H1 (cell line): ENCODE measurements around the gene ISM1. TPM values are rescaled to one million over a fixed set of nuclear protein-coding genes. Genes with fewer than 3 reads are reported as not detected.

Source experiments
- CTCF ChIA-PET: fragments of 300-600 bp; sonication (Branson Sonifier 250); formaldehyde crosslinking; loops from one replicate; lab custom pipeline; 2021; ENCODE audit not compliant: partially characterized antibody; lab: Charles Lee
- POLR2A ChIA-PET: fragments of 300-600 bp; sonication (Branson Sonifier 250); formaldehyde crosslinking; loops from one replicate; lab custom pipeline; 2021; ENCODE audit warnings: inconsistent platforms; ENCODE audit not compliant: partially characterized antibody; lab: Charles Lee
- DNase-seq, 2 experiments: peaks; one replicate each; pipeline versions ENCODE4 v3.0.0 to v3.0.0-alpha.2; 2010 to 2022; ENCODE audit warnings: low spot score in 2 of 2, low read depth in 1 of 2, mixed read lengths in 1 of 2
- FAIRE-seq: peaks from 2 replicates; lab custom pipeline; 2011; peaks lifted over from hg19 to GRCh38; lab: Jason Lieb, UNC
- H2AFZ ChIP-seq: 2 replicates; pipeline ENCODE4 v1.8.1; 2012; ENCODE audit warnings: low read length, inconsistent platforms
- H2AK5ac ChIP-seq: 2 replicates; pipeline ENCODE4 v1.6.1; 2013; ENCODE audit warnings: low read depth, low read length
- H2BK120ac ChIP-seq: replicated peaks from 2 replicates; pipeline ENCODE3; 2013; ENCODE audit warnings: low read depth, low read length, inconsistent platforms
- H2BK12ac ChIP-seq: 2 replicates; pipeline ENCODE4 v1.6.1; 2013; ENCODE audit warnings: low read depth, low read length
- H2BK15ac ChIP-seq: 2 replicates; pipeline ENCODE4 v1.6.1; 2013; ENCODE audit warnings: low read length
- H2BK20ac ChIP-seq: 2 replicates; pipeline ENCODE4 v1.6.1; 2013; ENCODE audit warnings: low read length
- H2BK5ac ChIP-seq: 2 replicates; pipeline ENCODE4 v1.6.1; 2013; ENCODE audit warnings: low read depth, low read length
- H3K14ac ChIP-seq: 2 replicates; pipeline ENCODE4 v1.6.1; 2013; ENCODE audit warnings: inconsistent platforms; ENCODE audit not compliant: insufficient read length
- H3K18ac ChIP-seq: 2 replicates; pipeline ENCODE4 v1.6.1; 2013; ENCODE audit warnings: low read length; ENCODE audit errors: extremely low read depth
- H3K23ac ChIP-seq: 2 replicates; pipeline ENCODE4 v1.6.1; 2013; ENCODE audit warnings: inconsistent platforms; ENCODE audit not compliant: insufficient read length
- H3K23me2 ChIP-seq: 2 replicates; pipeline ENCODE4 v1.6.1; 2013; ENCODE audit warnings: low read depth, low read length
- H3K27ac ChIP-seq: 2 replicates; pipeline ENCODE4 v1.6.1; 2011; ENCODE audit warnings: low read depth, low read length, inconsistent platforms
- H3K27me3 ChIP-seq, 4 experiments: replicated peaks in 1 of 4; 1 replicate in 1 of 4; 2 replicates in 3 of 4; pipeline versions ENCODE4 v1.6.1 to v1.8.1; 2011 to 2013; ENCODE audit warnings: low read length in 3 of 4, mild to moderate bottlenecking in 3 of 4, inconsistent platforms in 2 of 4, mixed read lengths in 2 of 4, moderate library complexity in 1 of 4; ENCODE audit not compliant: control insufficient read depth in 3 of 4, insufficient read depth in 3 of 4; ENCODE audit errors: extremely low read depth in 1 of 4
- H3K36me3 ChIP-seq, 4 experiments: 2 replicates each; pipeline versions ENCODE4 v1.6.1 to v1.8.1; 2011 to 2013; ENCODE audit warnings: mild to moderate bottlenecking in 4 of 4, low read length in 3 of 4, moderate library complexity in 2 of 4, control low read depth in 1 of 4, inconsistent platforms in 1 of 4; ENCODE audit not compliant: insufficient read depth in 4 of 4, control insufficient read depth in 2 of 4
- H3K4ac ChIP-seq: replicated peaks from 2 replicates; pipeline ENCODE3; 2013; ENCODE audit warnings: low read length, low read depth, mixed read lengths, inconsistent platforms; ENCODE audit not compliant: insufficient read length
- H3K4me1 ChIP-seq, 4 experiments: replicated peaks in 1 of 4; 1 replicate in 1 of 4; 2 replicates in 3 of 4; pipeline versions ENCODE4 v1.6.1 to v1.8.1; 2011 to 2013; ENCODE audit warnings: low read length in 3 of 4, inconsistent platforms in 2 of 4, mixed read lengths in 1 of 4; ENCODE audit not compliant: insufficient read depth in 4 of 4, control insufficient read depth in 3 of 4
- H3K4me2 ChIP-seq, 2 experiments: 2 replicates each; pipeline versions ENCODE4 v1.6.1 to v1.8.1; 2011 to 2013; ENCODE audit warnings: low read depth in 2 of 2, low read length in 2 of 2, control low read depth in 1 of 2, inconsistent platforms in 1 of 2, mild to moderate bottlenecking in 1 of 2; ENCODE audit not compliant: insufficient read depth in 1 of 2
- H3K4me3 ChIP-seq, 4 experiments: fragments of 200-600, 300-600 bp in 1 of 4; sonication (generic), shearing (Covaris generic), sonication (Bioruptor Twin) in 1 of 4; 2 replicates each; pipeline versions ENCODE4 v1.5.1 to v1.8.1; 2011 to 2016; ENCODE audit warnings: low read length in 4 of 4, low read depth in 3 of 4, control low read depth in 2 of 4, inconsistent platforms in 2 of 4, mild to moderate bottlenecking in 2 of 4, mixed read lengths in 1 of 4, moderate library complexity in 1 of 4; ENCODE audit not compliant: insufficient read depth in 2 of 4; ENCODE audit errors: extremely low read depth in 1 of 4
- H3K56ac ChIP-seq: replicated peaks from 2 replicates; pipeline ENCODE3; 2013; ENCODE audit warnings: low read depth, mild to moderate bottlenecking, mixed read lengths, low read length, inconsistent platforms; ENCODE audit not compliant: insufficient read length
- H3K79me1 ChIP-seq: 2 replicates; pipeline ENCODE4 v1.6.1; 2013; ENCODE audit warnings: low read depth, low read length, control low read depth
- H3K79me2 ChIP-seq, 2 experiments: 2 replicates each; pipeline versions ENCODE4 v1.6.1 to v1.8.1; 2012 to 2013; ENCODE audit warnings: low read length in 2 of 2, mild to moderate bottlenecking in 2 of 2, inconsistent platforms in 1 of 2; ENCODE audit not compliant: insufficient read depth in 2 of 2, control insufficient read depth in 1 of 2
- H3K9ac ChIP-seq, 4 experiments: replicated peaks in 1 of 4; 1 replicate in 1 of 4; 2 replicates in 3 of 4; pipeline versions ENCODE4 v1.6.1 to v1.8.1; 2011 to 2013; ENCODE audit warnings: low read depth in 3 of 4, low read length in 3 of 4, control low read depth in 2 of 4, mild to moderate bottlenecking in 2 of 4, moderate library complexity in 2 of 4, inconsistent platforms in 1 of 4; ENCODE audit errors: extremely low read depth in 1 of 4
- H3K9me3 ChIP-seq, 2 experiments: 2 replicates each; pipeline versions ENCODE4 v1.6.1 to v1.8.1; 2012 to 2013; ENCODE audit warnings: mild to moderate bottlenecking in 2 of 2, moderate library complexity in 2 of 2, control low read depth in 1 of 2, inconsistent platforms in 1 of 2, low read depth in 1 of 2, low read length in 1 of 2, mixed read lengths in 1 of 2; ENCODE audit not compliant: insufficient read depth in 2 of 2
- H4K20me1 ChIP-seq, 2 experiments: replicated peaks in 1 of 2; 2 replicates each; pipeline versions ENCODE3 to v1.8.1; 2011 to 2013; ENCODE audit warnings: inconsistent platforms in 2 of 2, low read length in 2 of 2, mild to moderate bottlenecking in 1 of 2; ENCODE audit not compliant: insufficient read depth in 2 of 2, control insufficient read depth in 1 of 2
- H4K5ac ChIP-seq: 2 replicates; pipeline ENCODE4 v1.6.1; 2013; ENCODE audit warnings: low read length, low read depth, mixed read lengths, inconsistent platforms; ENCODE audit not compliant: insufficient read length
- H4K8ac ChIP-seq: 2 replicates; pipeline ENCODE4 v1.8.0; 2013; ENCODE audit warnings: mild to moderate bottlenecking, moderate library complexity, low read length, inconsistent platforms; ENCODE audit not compliant: insufficient read depth; ENCODE audit errors: extremely low read depth
- H4K91ac ChIP-seq: replicated peaks from 2 replicates; pipeline ENCODE3; 2013; ENCODE audit warnings: low read length, mixed read lengths, inconsistent platforms; ENCODE audit not compliant: insufficient read length
- CTCF ChIP-seq, 3 experiments: IDR thresholded peaks; 1 replicate in 2 of 3; 2 replicates in 1 of 3; pipeline versions ENCODE4 v1.5.1 to v1.6.1; 2011; ENCODE audit warnings: low read length in 3 of 3, mild to moderate bottlenecking in 3 of 3, inconsistent platforms in 2 of 3, low read depth in 1 of 3, moderate library complexity in 1 of 3; ENCODE audit not compliant: insufficient read depth in 1 of 3; ENCODE audit errors: control extremely low read depth in 1 of 3
- GABPA ChIP-seq: IDR thresholded peaks from 2 replicates; pipeline ENCODE4 v1.6.1; 2011; ENCODE audit warnings: mild to moderate bottlenecking, low read length, moderate library complexity, borderline replicate concordance; ENCODE audit not compliant: insufficient read depth
- RAD21 ChIP-seq, 2 experiments: IDR thresholded peaks in 1 of 2; conservative IDR thresholded peaks in 1 of 2; 2 replicates each; pipeline ENCODE4 v1.6.1; 2011; ENCODE audit warnings: low read depth in 2 of 2, low read length in 2 of 2, improper control_type of control experiment in 1 of 2, inconsistent platforms in 1 of 2, mild to moderate bottlenecking in 1 of 2, moderate library complexity in 1 of 2
- WGBS, 2 experiments: shearing (Covaris generic) in 1 of 2; methylation state at CpG; one replicate each; pipeline versions ENCODE4 v1.1.6 to v1.1.7; 2013 to 2015; ENCODE audit warnings: low lambda C conversion rate in 2 of 2, mixed read lengths in 2 of 2, inconsistent platforms in 1 of 2, low coverage in 1 of 2, missing lambda C conversion rate in 1 of 2; ENCODE audit not compliant: insufficient replicate concordance in 2 of 2, insufficient coverage in 1 of 2, insufficient read length in 1 of 2; ENCODE audit errors: extremely low coverage in 1 of 2, missing lambda C conversion rate in 1 of 2; 5-methylcytosine and 5-hydroxymethylcytosine counted together
- polyA plus RNA-seq, 7 experiments: library from polyadenylated mRNA; depleted of rRNA in 3 of 7; stranded (reverse) in 5 of 7; unstranded in 2 of 7; fragments of >200 nt in 5 of 7; fragments of 200-250 nt in 2 of 7; gene quantifications; 1 replicate in 5 of 7; 2 replicates in 1 of 7; 4 replicates in 1 of 7; pipeline versions ENCODE4 v1.2.1 to v1.2.3, GENCODE V29; 2011 to 2013; ENCODE audit warnings: missing spikeins in 2 of 7, mixed read lengths in 2 of 7
- total RNA-seq: library from RNA; stranded (reverse); fragmentation: NEBNext Ultra II Directional; extraction: Animal tissue kit (Norgen Biotek cat#: 25700); gene quantifications from 2 replicates; pipeline ENCODE4 v1.2.1, GENCODE V29; 2021

ISM1 gene
- total and polyA plus RNA-seq, 2 of the 8 experiments (the other 6 are each of a cell fraction or from before 2014, with no cell fraction given) = 0.62 to 0.97 TPM

GRCh38 chr20:13261460-13262301 lies 40.6 kb downstream of the ISM1 start:
- no peak overlapping the region for H2AFZ ChIP-seq
- no peaks in the 10 kb centered on the region for H3K79me1 ChIP-seq
- H3K56ac ChIP-seq = no peak overlapping the region
- no peak overlapping the region for H4K91ac ChIP-seq
- POLR2A ChIA-PET = interaction anchor here (0.6 to 0.9 kb wide), 2 partner anchors 9 to 520 kb away, joined by 3 to 4 read pairs; no protein-coding TSS in a partner anchor
- H3K14ac ChIP-seq = no peak overlapping the region
- no peak overlapping the region for H3K9ac ChIP-seq
- H3K18ac ChIP-seq = no peak overlapping the region
- H3K23me2 ChIP-seq = no peaks in the 10 kb centered on the region
- H4K20me1 ChIP-seq = no peaks in the 10 kb centered on the region
- H2BK15ac ChIP-seq = no peak overlapping the region
- FAIRE-seq (no peak), DNase-seq (peak; percentile 34 to 86)
- peaks cover 0 to 2% (median 0%) of the 10 kb centered on the region in 4 experiments; a peak in 1 of 7 replicates for H3K4me1 ChIP-seq
- H3K4me2 ChIP-seq = no peak overlapping the region
- H2BK20ac ChIP-seq = no peak overlapping the region
- no peak overlapping the region for H2AK5ac ChIP-seq
- no peak overlapping the region for H2BK120ac ChIP-seq
- CTCF ChIA-PET = interaction anchor here (0.6 to 3.7 kb wide), 38 partner anchors 9 to 1055 kb away, joined by 3 to 41 read pairs (median 3); no protein-coding TSS in a partner anchor
- H3K4ac ChIP-seq = no peak overlapping the region
- no peak overlapping the region for H2BK5ac ChIP-seq
- no peaks in the 10 kb centered on the region for H3K79me2 ChIP-seq
- H3K23ac ChIP-seq = no peak overlapping the region
- H3K4me3 ChIP-seq = no peak overlapping the region
- H3K36me3 ChIP-seq = no peaks in the 10 kb centered on the region
- no peak overlapping the region for H4K5ac ChIP-seq
- no peaks in the 10 kb centered on the region for H3K9me3 ChIP-seq
- H3K27me3 ChIP-seq = no peaks in the 10 kb centered on the region
- TF ChIP-seq RAD21 (IDR thresholded peaks at IDR 0.05 in 1 of 2, conservative IDR thresholded peaks at IDR 0.05 in 1 of 2; ENCODE audit: low read depth in 2 of 2, low read length in 2 of 2) (peak; percentile 68 to 82), GABPA (no peak), CTCF (IDR thresholded peaks at IDR 0.05; ENCODE audit: control extremely low read depth in 1 of 3, insufficient read depth in 1 of 3, low read depth in 1 of 3, low read length in 3 of 3) (peak; percentile 86 to 93 (median 87))
- WGBS, 2 experiments = 85% methylated on average over 8 of the region's 8 CpGs; no CpG with 5 or more reads in 1 of the 2 experiments
- no peak overlapping the region for H2BK12ac ChIP-seq
- H4K8ac ChIP-seq = no peak overlapping the region
- H3K27ac ChIP-seq = no peak overlapping the region
